Measurements from ENCODE around the gene ANKRD53.
"Not testable (repeated sequence)": the region's sequence is repeated elsewhere in the genome, so short reads cannot be mapped to it uniquely, and the experiment has no call there.

ANKRD53 gene

DNA sequence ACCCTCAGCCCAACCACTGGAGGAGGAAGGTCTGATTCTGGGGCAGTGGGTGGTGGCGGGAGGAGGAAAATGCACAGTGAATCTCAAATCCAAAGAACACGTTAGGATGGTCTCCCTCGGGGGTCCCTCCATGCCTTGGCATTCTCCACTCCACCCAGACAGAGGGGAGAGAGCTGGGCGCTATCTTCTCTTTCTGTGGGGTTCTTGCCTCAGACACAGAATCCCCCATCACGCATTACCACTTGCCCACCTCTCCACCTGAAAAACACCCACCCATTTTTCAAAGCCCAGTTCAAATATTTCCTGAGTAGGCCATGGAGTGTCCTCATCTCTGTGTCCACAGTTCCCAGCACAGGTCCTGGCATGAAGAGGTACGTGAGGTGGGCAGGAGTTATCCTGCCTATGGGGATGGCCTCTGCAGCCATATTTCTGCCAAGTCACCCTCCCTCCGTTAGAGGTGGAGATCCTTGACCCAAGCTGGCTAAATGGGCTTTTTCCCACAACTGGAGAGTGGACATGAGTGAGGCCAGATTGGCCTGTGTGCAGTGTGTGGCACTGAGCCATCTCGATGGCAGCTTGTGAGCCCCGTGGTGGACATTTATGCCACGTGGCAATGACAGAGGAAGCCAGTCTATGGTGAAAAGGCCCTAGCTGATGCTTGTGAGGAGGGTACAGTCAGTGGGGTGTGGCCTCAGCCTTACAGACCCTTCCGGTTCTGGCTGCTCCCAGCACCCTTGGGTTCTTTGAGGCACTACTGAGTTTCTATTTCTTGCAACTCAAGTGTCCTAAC is 25.7 kb downstream of the ANKRD53 start:
- H3K4me3 ChIP-seq (ENCODE audit: low read depth, low read length), result no peak overlapping the region
- peaks cover 20% of the 10 kb centered on the region for H3K4me1 ChIP-seq (ENCODE audit: control insufficient read depth, insufficient read depth, low read length)
- H3K36me3 ChIP-seq (ENCODE audit: control insufficient read depth, insufficient read depth, low read length), result no peaks in the 10 kb centered on the region
- no peaks in the 10 kb centered on the region for H3K9me3 ChIP-seq (ENCODE audit: control insufficient read depth, insufficient read depth, low read depth, low read length)
- no peak overlapping the region for H3K9ac ChIP-seq (ENCODE audit: low read length)
- no peaks in the 10 kb centered on the region for H3K27me3 ChIP-seq (ENCODE audit: control insufficient read depth, insufficient read depth, low read length)
- H3K27ac ChIP-seq (ENCODE audit: low read depth, low read length), result no peak overlapping the region

DNA sequence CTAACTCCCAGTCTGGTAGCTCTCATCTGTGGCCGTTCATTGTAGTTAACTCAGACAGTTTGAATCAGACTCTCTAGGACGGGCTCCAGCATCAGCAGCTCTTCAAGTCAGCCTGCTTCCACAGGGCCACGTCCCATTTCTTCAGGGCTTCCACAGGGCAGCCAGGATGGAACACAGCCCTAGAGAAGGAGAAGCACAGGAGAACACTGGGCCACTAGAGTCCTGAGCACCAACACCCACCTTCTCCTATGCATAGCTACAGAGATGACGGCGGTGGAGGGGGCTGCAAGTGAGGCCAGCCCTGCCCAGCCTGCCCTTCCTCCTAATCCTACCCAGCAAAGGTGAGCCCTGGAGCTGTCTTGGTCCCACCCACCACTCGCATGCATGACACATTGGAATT is 26.4 kb downstream of the ANKRD53 start:
- Histone ChIP-seq H3K36me3 (ENCODE audit: control insufficient read depth, insufficient read depth, low read length) (no peaks in the 10 kb centered on the region), H3K9ac (ENCODE audit: low read length) (no peak overlapping the region), H3K27ac (ENCODE audit: low read depth, low read length) (no peak overlapping the region), H3K4me1 (ENCODE audit: control insufficient read depth, insufficient read depth, low read length) (peaks cover 20% of the 10 kb centered on the region), H3K9me3 (ENCODE audit: control insufficient read depth, insufficient read depth, low read depth, low read length) (no peaks in the 10 kb centered on the region), H3K27me3 (ENCODE audit: control insufficient read depth, insufficient read depth, low read length) (no peaks in the 10 kb centered on the region), H3K4me3 (ENCODE audit: low read depth, low read length) (no peak overlapping the region)

DNA sequence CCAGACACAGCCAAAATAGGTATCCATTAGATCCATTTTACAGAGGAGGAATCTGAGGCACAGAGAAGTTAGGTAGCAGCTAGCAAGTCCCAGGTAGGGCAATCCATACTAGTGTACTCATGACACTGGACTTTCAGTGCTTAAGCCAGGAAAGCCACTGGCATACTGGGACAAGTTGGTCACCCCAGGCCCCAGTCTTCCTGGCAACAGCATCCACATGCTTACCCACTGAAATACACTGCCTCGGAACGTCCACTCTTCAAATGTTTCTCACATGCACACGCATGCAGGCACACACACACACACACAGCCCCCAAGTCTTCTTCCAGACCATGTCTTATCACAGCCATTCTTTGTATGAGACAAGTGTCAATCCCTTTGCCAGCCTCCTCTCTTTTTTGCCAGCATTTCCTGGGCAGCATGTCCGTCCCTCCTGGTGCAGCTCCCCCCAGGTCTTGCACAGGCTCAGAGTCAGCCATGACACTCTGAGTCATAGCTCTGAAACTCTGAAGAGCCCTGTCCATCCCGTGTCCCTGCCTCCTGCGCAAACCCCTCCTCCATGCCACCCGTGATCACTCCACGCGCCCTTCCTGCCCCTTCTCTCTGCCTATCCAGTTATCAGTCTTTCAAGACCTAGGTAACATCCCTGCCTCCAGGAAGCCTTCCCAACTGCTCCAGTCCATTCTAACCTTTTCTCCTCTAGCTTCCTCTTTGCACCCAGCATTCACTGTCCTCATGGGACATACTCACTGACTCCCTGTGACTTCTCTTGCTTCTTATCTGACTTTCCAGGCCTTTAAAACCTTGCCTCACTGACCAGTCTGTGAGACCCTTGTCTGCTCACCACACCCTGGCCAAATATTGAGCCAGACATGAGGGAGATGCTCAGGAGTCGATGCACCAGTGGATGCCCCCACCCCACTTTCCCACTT is 27.1 kb downstream of the ANKRD53 start:
- Histone ChIP-seq H3K4me1 (ENCODE audit: control insufficient read depth, insufficient read depth, low read length) (peaks cover 19% of the 10 kb centered on the region), H3K9me3 (ENCODE audit: control insufficient read depth, insufficient read depth, low read depth, low read length) (no peaks in the 10 kb centered on the region), H3K27ac (ENCODE audit: low read depth, low read length) (no peak overlapping the region), H3K36me3 (ENCODE audit: control insufficient read depth, insufficient read depth, low read length) (no peaks in the 10 kb centered on the region), H3K9ac (ENCODE audit: low read length) (no peak overlapping the region), H3K4me3 (ENCODE audit: low read depth, low read length) (no peak overlapping the region), H3K27me3 (ENCODE audit: control insufficient read depth, insufficient read depth, low read length) (no peaks in the 10 kb centered on the region)

DNA sequence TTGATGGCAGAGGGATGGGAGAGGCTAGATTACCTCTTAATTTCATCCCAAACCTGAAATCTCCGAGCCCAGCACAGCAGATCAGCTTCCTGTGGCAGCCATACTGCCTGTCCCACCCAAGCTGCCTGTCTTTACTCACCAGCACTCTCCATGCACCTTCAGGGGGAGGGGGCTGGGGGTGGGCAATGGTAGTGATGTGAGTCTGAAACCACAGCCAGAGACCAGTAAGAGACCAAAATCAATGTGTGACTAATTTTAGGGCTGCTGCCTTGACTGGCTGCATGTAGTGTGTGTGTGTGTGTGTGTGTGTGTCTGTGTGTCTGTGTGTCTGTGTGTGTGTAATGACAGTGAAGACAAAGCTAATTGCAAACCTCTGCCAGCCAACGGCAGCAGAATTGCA is 27.9 kb downstream of the ANKRD53 start:
- Histone ChIP-seq H3K4me3 (ENCODE audit: low read depth, low read length) (no peak overlapping the region), H3K9ac (ENCODE audit: low read length) (no peak overlapping the region), H3K9me3 (ENCODE audit: control insufficient read depth, insufficient read depth, low read depth, low read length) (no peaks in the 10 kb centered on the region), H3K36me3 (ENCODE audit: control insufficient read depth, insufficient read depth, low read length) (no peaks in the 10 kb centered on the region), H3K4me1 (ENCODE audit: control insufficient read depth, insufficient read depth, low read length) (peaks cover 12% of the 10 kb centered on the region), H3K27me3 (ENCODE audit: control insufficient read depth, insufficient read depth, low read length) (no peaks in the 10 kb centered on the region), H3K27ac (ENCODE audit: low read depth, low read length) (no peak overlapping the region)

DNA sequence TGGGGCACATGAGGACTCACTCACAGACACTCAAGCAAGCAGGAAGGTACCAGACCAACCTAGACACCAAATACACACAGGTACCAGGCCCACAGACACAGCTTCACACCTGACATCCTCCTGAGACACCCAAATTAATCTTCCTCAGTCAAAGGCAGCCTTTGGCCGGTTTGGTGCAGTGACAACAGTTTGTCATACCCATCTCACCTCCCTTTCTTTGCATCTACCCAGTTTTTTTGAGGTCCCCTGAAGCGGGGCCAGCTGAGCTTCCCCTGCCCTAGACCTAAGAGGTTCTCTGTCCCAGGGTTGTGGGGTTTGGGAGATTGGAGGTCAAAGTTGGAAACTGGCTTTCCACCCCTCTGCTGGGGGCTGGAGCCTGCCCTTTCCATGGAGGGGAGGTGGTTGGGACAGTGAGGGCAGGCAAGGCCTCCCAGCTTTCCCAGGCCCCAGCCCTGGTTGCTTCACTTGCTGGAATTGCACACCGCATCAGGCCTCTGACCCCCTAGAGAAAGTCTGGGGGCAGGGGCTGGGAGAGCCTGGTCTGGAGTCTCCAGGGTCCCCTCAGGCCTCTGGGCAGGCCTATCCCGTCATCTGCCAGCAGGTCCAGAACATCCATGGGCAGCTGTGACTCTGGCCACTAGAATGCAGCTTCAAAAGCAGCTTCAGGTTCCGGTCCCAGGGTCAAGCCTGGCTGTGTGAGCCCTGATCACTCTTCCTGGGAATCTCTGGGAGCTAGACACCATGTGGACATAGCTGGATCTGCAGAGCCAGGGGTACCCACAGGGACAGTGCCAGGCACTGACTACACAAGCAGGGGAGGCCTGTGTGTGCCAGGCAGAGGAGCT is 28.7 kb downstream of the ANKRD53 start:
- no peaks in the 10 kb centered on the region for H3K9me3 ChIP-seq (ENCODE audit: control insufficient read depth, insufficient read depth, low read depth, low read length)
- H3K27ac ChIP-seq (ENCODE audit: low read depth, low read length), result no peak overlapping the region
- H3K4me1 ChIP-seq (ENCODE audit: control insufficient read depth, insufficient read depth, low read length), result peaks cover 5% of the 10 kb centered on the region
- no peaks in the 10 kb centered on the region for H3K36me3 ChIP-seq (ENCODE audit: control insufficient read depth, insufficient read depth, low read length)
- no peak overlapping the region for H3K4me3 ChIP-seq (ENCODE audit: low read depth, low read length)
- no peak overlapping the region for H3K9ac ChIP-seq (ENCODE audit: low read length)
- H3K27me3 ChIP-seq (ENCODE audit: control insufficient read depth, insufficient read depth, low read length), result no peaks in the 10 kb centered on the region

DNA sequence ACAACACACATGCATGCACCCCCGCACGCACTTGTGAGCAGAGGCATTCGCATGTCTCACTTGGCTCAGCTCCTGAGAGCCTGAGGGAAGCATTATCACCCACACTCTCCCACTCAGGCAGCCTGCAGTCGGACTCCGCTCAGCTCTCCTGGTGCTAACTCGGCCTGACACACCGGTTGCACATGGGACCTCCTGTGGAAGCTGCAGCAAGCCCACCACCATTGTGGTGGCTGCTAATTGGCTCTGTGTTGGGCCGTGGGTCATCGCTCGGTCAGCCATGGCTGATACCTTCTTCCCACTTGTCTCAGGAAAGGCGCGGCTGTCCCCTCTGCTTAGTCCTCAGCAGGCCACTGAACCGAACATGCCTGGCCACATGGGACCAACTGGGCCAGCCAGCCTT is 29.9 kb downstream of the ANKRD53 start:
- Histone ChIP-seq H3K9ac (ENCODE audit: low read length) (no peak overlapping the region), H3K4me1 (ENCODE audit: control insufficient read depth, insufficient read depth, low read length) (no peaks in the 10 kb centered on the region), H3K36me3 (ENCODE audit: control insufficient read depth, insufficient read depth, low read length) (no peaks in the 10 kb centered on the region), H3K4me3 (ENCODE audit: low read depth, low read length) (no peak overlapping the region), H3K27ac (ENCODE audit: low read depth, low read length) (no peak overlapping the region), H3K9me3 (ENCODE audit: control insufficient read depth, insufficient read depth, low read depth, low read length) (no peaks in the 10 kb centered on the region), H3K27me3 (ENCODE audit: control insufficient read depth, insufficient read depth, low read length) (no peaks in the 10 kb centered on the region)

DNA sequence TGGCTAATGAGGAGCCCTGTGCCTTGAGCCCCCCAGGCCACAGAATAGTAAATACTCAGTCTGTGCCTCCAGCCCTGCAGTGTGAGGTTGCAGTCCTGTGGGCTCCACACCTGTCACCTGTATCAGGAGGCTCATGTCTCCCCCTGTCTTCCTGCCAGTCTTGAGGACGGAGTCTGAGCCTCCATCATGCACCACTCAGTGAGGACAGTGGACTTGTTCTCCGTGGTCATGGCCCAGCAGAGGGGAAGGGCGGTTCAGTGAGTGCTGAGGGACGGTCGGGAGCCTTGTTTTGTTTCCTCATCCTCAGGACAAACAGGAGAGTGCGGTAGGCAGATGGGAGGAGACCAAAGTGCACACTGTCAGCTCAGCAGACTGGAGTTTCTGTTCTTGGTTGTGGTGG is 33.4 kb downstream of the ANKRD53 start:
- H3K9me3 ChIP-seq (ENCODE audit: control insufficient read depth, insufficient read depth, low read depth, low read length); H3K9ac ChIP-seq (ENCODE audit: low read length); H3K27me3 ChIP-seq (ENCODE audit: control insufficient read depth, insufficient read depth, low read length); H3K4me3 ChIP-seq (ENCODE audit: low read depth, low read length); H3K4me1 ChIP-seq (ENCODE audit: control insufficient read depth, insufficient read depth, low read length); H3K27ac ChIP-seq (ENCODE audit: low read depth, low read length); H3K36me3 ChIP-seq (ENCODE audit: control insufficient read depth, insufficient read depth, low read length): not testable (repeated sequence)

DNA sequence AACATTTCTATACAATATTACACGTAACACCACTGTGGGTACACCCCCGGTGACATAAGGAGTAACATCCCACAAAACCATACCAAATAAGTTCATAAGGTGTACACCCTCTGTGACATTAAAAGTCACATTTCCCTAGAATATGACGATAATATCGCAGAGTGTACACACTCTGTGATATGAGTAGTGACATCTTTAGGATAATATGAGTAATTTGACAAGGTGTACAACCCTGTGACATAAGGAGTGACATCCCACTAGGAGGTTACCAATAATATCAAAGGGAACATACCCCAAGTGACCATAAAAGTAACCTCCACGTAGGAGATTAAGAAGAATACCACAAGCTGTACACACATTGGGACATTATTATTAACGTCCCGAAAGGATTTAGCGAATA is 40.2 kb downstream of the ANKRD53 start:
- Histone ChIP-seq H3K4me1 (ENCODE audit: control insufficient read depth, insufficient read depth, low read length) (no peaks in the 10 kb centered on the region), H3K9me3 (ENCODE audit: control insufficient read depth, insufficient read depth, low read depth, low read length) (no peaks in the 10 kb centered on the region), H3K27me3 (ENCODE audit: control insufficient read depth, insufficient read depth, low read length) (no peaks in the 10 kb centered on the region; the same call in 1 of the 2 replicates), H3K36me3 (ENCODE audit: control insufficient read depth, insufficient read depth, low read length) (no peaks in the 10 kb centered on the region), H3K9ac (ENCODE audit: low read length) (no peak overlapping the region), H3K4me3 (ENCODE audit: low read depth, low read length) (no peak overlapping the region), H3K27ac (ENCODE audit: low read depth, low read length) (no peak overlapping the region)

DNA sequence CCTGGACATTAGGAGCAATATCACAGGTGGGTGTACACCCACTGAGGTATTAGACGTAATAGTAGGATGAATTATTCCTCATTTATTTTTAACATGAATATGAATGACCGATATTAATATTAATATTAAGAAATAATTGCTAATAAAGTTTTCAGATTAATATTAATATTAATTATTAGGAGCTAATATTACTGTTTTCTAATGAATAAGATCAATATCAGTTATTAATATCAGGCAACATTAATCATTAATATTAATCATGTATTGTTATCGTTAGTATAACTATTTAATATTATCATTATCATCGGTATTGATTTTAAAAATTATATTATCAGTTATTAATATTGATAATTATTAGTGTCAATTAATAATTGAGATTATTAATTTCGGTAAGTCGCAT is 41.6 kb downstream of the ANKRD53 start:
- H3K4me3 ChIP-seq (ENCODE audit: low read depth, low read length); H3K9me3 ChIP-seq (ENCODE audit: control insufficient read depth, insufficient read depth, low read depth, low read length); H3K36me3 ChIP-seq (ENCODE audit: control insufficient read depth, insufficient read depth, low read length); H3K4me1 ChIP-seq (ENCODE audit: control insufficient read depth, insufficient read depth, low read length); H3K9ac ChIP-seq (ENCODE audit: low read length); H3K27me3 ChIP-seq (ENCODE audit: control insufficient read depth, insufficient read depth, low read length); H3K27ac ChIP-seq (ENCODE audit: low read depth, low read length): not testable (repeated sequence)

DNA sequence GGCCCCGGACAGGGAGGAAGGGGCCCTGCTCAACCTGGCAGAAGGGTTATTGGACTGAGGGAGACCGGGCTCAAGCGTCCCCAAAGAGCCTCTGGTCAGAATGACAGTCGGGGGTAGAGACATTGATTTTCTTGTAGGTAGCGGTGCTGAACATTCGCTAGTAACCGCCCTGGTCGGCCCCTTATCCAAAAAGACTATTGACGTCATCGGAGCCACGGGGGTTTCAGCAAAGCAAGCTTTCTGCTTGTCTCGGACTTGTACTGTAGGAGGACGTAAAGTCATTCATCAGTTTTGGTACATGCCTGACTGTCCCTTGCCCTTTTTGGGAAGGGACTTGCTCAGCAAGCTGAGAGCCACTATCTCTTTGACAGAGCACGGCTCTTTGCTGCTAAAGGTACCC is 43.0 kb downstream of the ANKRD53 start:
- not testable (repeated sequence) for H3K27ac ChIP-seq (ENCODE audit: low read depth, low read length); H3K4me1 ChIP-seq (ENCODE audit: control insufficient read depth, insufficient read depth, low read length); H3K4me3 ChIP-seq (ENCODE audit: low read depth, low read length); H3K9me3 ChIP-seq (ENCODE audit: control insufficient read depth, insufficient read depth, low read depth, low read length); H3K27me3 ChIP-seq (ENCODE audit: control insufficient read depth, insufficient read depth, low read length); H3K9ac ChIP-seq (ENCODE audit: low read length); H3K36me3 ChIP-seq (ENCODE audit: control insufficient read depth, insufficient read depth, low read length)

All from HUES6 (cell line).